HEK293 (cell line): Measurements from ENCODE around the gene SNAPIN.

ENCODE experiments used
- CTCF ChIA-PET: fragments of 350-600 bp; formaldehyde crosslinking; extraction: SDS; loops from one replicate; lab custom pipeline; 2021; ENCODE audit warnings: antibody characterized with exemption; lab: Yijun Ruan, JAX
- POLR2A ChIA-PET: fragments of 300-600 bp; formaldehyde crosslinking; extraction: SDS; loops from one replicate; lab custom pipeline; 2020; ENCODE audit warnings: antibody characterized with exemption, inconsistent platforms; lab: Yijun Ruan, JAX
- H3K27ac ChIP-seq: fragments of 200-500 bp; sonication (Bioruptor generic); 2 replicates; pipeline ENCODE4 v1.5.1; 2014; ENCODE audit warnings: low read depth, low read length, control low read depth, inconsistent platforms; ENCODE audit errors: extremely low read depth
- H3K36me3 ChIP-seq, 2 experiments: fragments of 200-500 bp in 1 of 2; sonication (Bioruptor generic) in 1 of 2; 1 replicate in 1 of 2; 2 replicates in 1 of 2; pipeline ENCODE4 v1.5.1; 2014 to 2017; ENCODE audit warnings: inconsistent platforms in 2 of 2, low read length in 2 of 2; ENCODE audit not compliant: control insufficient read depth in 2 of 2, insufficient read depth in 1 of 2
- H3K4me1 ChIP-seq: fragments of 200-500 bp; sonication (Bioruptor generic); 2 replicates; pipeline ENCODE4 v1.5.1; 2014; ENCODE audit warnings: mild to moderate bottlenecking, low read length, inconsistent platforms; ENCODE audit not compliant: control insufficient read depth, insufficient read depth
- H3K4me3 ChIP-seq: 2 replicates; pipeline ENCODE4 v1.5.1; 2011; ENCODE audit warnings: low read depth, mild to moderate bottlenecking, control low read depth, low read length, moderate library complexity
- H3K9me3 ChIP-seq: fragments of 200-500 bp; sonication (Bioruptor generic); 2 replicates; pipeline ENCODE4 v1.5.1; 2014; ENCODE audit warnings: low read depth, low read length, inconsistent platforms; ENCODE audit not compliant: control insufficient read depth, insufficient read depth
- ZBTB17 ChIP-seq: fragments of 450-650 bp; formaldehyde crosslinking; IDR thresholded peaks from 2 replicates; pipeline ENCODE4 v1.5.1; 2016; ENCODE audit warnings: missing biosample characterization, missing genetic modification characterization
- ZFHX2 ChIP-seq: fragments of 450-650 bp; formaldehyde crosslinking; conservative IDR thresholded peaks from 2 replicates; pipeline ENCODE4 v1.5.1; 2016; ENCODE audit warnings: missing biosample characterization, missing genetic modification characterization
- ZNF544 ChIP-seq: fragments of 450-650 bp; formaldehyde crosslinking; IDR thresholded peaks from 2 replicates; pipeline ENCODE4 v1.5.0; 2017; ENCODE audit warnings: missing biosample characterization, missing genetic modification characterization
- ZNF585B ChIP-seq: fragments of 450-650 bp; formaldehyde crosslinking; IDR thresholded peaks from 2 replicates; pipeline ENCODE4 v1.5.1; 2016; ENCODE audit warnings: missing biosample characterization, missing genetic modification characterization
- ZNF623 ChIP-seq: fragments of 450-650 bp; formaldehyde crosslinking; IDR thresholded peaks from 2 replicates; pipeline ENCODE4 v1.5.1; 2016; ENCODE audit warnings: missing biosample characterization, missing genetic modification characterization
- TF ChIP-seq, protein P1 (sequence below): fragments of 450-650 bp; formaldehyde crosslinking; IDR thresholded peaks from 2 replicates; pipeline ENCODE4 v1.5.1; 2016; ENCODE audit warnings: missing biosample characterization, missing genetic modification characterization
- TF ChIP-seq, protein P2 (sequence below): fragments of 450-650 bp; formaldehyde crosslinking; IDR thresholded peaks from 2 replicates; pipeline ENCODE4 v1.5.1; 2017; ENCODE audit warnings: missing biosample characterization, missing genetic modification characterization
- TF ChIP-seq, protein P3 (sequence below): fragments of 450-650 bp; formaldehyde crosslinking; IDR thresholded peaks from 2 replicates; pipeline ENCODE4 v1.5.0; 2017; ENCODE audit warnings: missing biosample characterization, missing genetic modification characterization, borderline replicate concordance
- TF ChIP-seq, protein P4 (sequence below): fragments of 450-650 bp; formaldehyde crosslinking; IDR thresholded peaks from 2 replicates; pipeline ENCODE4 v1.5.1; 2016; ENCODE audit warnings: missing biosample characterization, missing genetic modification characterization
- TF ChIP-seq, protein P5 (sequence below): fragments of 450-650 bp; formaldehyde crosslinking; IDR thresholded peaks from 2 replicates; pipeline ENCODE4 v1.5.1; 2016; ENCODE audit warnings: missing biosample characterization, missing genetic modification characterization

The SNAPIN gene

DNA sequence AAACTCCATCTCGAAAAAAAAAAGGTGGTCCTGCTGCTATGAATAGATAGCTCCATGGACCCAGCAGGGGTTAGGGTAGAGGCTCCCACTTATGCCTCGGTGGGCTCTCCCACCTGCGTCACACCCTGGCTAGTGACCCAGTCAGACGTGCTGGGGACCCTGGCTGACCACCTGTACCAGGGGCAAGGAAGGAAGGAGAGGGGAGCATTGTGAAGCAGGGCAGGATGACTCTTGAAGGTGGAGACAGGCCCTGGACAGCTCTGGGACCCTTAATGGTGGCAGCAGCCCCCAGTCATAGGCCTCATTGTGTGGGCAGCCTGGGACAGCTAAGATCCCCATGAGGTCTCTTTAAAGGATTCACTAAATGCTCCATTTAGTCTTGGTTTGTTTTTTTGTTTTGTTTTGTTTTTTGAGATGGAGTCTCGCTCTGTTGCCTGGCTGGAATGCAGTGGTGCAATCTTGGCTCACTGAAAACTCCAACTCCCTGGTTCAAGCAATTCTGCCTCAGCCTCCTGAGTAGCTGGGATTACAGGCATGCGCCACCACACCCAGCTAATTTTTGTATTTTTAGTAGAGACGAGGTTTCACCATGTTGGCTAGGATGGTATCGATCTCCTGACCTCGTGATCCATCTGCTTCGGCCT is 10.4 kb upstream of the SNAPIN start:
- TF ChIP-seq, protein P1, sequence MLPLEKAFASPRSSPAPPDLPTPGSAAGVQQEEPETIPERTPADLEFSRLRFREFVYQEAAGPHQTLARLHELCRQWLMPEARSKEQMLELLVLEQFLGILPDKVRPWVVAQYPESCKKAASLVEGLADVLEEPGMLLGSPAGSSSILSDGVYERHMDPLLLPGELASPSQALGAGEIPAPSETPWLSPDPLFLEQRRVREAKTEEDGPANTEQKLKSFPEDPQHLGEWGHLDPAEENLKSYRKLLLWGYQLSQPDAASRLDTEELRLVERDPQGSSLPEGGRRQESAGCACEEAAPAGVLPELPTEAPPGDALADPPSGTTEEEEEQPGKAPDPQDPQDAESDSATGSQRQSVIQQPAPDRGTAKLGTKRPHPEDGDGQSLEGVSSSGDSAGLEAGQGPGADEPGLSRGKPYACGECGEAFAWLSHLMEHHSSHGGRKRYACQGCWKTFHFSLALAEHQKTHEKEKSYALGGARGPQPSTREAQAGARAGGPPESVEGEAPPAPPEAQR (tag by site-specific recombination) = no peak
- no peak for TF ChIP-seq ZNF585B (tag by site-specific recombination)
- no peak for TF ChIP-seq ZNF544 (tag by site-specific recombination)
- TF ChIP-seq, protein P2, sequence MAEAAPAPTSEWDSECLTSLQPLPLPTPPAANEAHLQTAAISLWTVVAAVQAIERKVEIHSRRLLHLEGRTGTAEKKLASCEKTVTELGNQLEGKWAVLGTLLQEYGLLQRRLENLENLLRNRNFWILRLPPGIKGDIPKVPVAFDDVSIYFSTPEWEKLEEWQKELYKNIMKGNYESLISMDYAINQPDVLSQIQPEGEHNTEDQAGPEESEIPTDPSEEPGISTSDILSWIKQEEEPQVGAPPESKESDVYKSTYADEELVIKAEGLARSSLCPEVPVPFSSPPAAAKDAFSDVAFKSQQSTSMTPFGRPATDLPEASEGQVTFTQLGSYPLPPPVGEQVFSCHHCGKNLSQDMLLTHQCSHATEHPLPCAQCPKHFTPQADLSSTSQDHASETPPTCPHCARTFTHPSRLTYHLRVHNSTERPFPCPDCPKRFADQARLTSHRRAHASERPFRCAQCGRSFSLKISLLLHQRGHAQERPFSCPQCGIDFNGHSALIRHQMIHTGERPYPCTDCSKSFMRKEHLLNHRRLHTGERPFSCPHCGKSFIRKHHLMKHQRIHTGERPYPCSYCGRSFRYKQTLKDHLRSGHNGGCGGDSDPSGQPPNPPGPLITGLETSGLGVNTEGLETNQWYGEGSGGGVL (tag by site-specific recombination) = no peak
- TF ChIP-seq ZFHX2 (tag by site-specific recombination) = 0 out of 2 replicates have a peak, but pooled peaks have one; percentile 8
- 0 out of 2 replicates have a peak, but pooled peaks have one; percentile 32 for TF ChIP-seq ZBTB17 (tag by site-specific recombination)
- TF ChIP-seq, protein P3, sequence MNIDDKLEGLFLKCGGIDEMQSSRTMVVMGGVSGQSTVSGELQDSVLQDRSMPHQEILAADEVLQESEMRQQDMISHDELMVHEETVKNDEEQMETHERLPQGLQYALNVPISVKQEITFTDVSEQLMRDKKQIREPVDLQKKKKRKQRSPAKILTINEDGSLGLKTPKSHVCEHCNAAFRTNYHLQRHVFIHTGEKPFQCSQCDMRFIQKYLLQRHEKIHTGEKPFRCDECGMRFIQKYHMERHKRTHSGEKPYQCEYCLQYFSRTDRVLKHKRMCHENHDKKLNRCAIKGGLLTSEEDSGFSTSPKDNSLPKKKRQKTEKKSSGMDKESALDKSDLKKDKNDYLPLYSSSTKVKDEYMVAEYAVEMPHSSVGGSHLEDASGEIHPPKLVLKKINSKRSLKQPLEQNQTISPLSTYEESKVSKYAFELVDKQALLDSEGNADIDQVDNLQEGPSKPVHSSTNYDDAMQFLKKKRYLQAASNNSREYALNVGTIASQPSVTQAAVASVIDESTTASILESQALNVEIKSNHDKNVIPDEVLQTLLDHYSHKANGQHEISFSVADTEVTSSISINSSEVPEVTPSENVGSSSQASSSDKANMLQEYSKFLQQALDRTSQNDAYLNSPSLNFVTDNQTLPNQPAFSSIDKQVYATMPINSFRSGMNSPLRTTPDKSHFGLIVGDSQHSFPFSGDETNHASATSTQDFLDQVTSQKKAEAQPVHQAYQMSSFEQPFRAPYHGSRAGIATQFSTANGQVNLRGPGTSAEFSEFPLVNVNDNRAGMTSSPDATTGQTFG (tag by site-specific recombination) = no peak
- TF ChIP-seq ZNF623 (tag by site-specific recombination) = no peak
- TF ChIP-seq, protein P4, sequence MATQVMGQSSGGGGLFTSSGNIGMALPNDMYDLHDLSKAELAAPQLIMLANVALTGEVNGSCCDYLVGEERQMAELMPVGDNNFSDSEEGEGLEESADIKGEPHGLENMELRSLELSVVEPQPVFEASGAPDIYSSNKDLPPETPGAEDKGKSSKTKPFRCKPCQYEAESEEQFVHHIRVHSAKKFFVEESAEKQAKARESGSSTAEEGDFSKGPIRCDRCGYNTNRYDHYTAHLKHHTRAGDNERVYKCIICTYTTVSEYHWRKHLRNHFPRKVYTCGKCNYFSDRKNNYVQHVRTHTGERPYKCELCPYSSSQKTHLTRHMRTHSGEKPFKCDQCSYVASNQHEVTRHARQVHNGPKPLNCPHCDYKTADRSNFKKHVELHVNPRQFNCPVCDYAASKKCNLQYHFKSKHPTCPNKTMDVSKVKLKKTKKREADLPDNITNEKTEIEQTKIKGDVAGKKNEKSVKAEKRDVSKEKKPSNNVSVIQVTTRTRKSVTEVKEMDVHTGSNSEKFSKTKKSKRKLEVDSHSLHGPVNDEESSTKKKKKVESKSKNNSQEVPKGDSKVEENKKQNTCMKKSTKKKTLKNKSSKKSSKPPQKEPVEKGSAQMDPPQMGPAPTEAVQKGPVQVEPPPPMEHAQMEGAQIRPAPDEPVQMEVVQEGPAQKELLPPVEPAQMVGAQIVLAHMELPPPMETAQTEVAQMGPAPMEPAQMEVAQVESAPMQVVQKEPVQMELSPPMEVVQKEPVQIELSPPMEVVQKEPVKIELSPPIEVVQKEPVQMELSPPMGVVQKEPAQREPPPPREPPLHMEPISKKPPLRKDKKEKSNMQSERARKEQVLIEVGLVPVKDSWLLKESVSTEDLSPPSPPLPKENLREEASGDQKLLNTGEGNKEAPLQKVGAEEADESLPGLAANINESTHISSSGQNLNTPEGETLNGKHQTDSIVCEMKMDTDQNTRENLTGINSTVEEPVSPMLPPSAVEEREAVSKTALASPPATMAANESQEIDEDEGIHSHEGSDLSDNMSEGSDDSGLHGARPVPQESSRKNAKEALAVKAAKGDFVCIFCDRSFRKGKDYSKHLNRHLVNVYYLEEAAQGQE = 0 out of 2 replicates have a peak, but pooled peaks have one; percentile 28
- TF ChIP-seq, protein P5, sequence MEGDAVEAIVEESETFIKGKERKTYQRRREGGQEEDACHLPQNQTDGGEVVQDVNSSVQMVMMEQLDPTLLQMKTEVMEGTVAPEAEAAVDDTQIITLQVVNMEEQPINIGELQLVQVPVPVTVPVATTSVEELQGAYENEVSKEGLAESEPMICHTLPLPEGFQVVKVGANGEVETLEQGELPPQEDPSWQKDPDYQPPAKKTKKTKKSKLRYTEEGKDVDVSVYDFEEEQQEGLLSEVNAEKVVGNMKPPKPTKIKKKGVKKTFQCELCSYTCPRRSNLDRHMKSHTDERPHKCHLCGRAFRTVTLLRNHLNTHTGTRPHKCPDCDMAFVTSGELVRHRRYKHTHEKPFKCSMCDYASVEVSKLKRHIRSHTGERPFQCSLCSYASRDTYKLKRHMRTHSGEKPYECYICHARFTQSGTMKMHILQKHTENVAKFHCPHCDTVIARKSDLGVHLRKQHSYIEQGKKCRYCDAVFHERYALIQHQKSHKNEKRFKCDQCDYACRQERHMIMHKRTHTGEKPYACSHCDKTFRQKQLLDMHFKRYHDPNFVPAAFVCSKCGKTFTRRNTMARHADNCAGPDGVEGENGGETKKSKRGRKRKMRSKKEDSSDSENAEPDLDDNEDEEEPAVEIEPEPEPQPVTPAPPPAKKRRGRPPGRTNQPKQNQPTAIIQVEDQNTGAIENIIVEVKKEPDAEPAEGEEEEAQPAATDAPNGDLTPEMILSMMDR (tag by site-specific recombination) = no peak
- no peak overlapping the region for H3K4me3 ChIP-seq
- ChIA-PET POLR2A (interaction anchor here (0.6 to 3.6 kb wide), 13 partner anchors 8 to 330 kb away, joined by 3 to 25 read pairs (median 5); partner anchors contain the start of genes CHTOP, CREB3L4, ILF2 and S100A1), CTCF (interaction anchor here (1.0 to 2.8 kb wide), 3 partner anchors 21 to 137 kb away, joined by 3 to 8 read pairs (median 6); partner anchors contain the start of gene S100A13)
- peaks cover 23 to 44% of the 10 kb centered on the region in 2 experiments for H3K36me3 ChIP-seq
- H3K27ac ChIP-seq = no peak overlapping the region
- no peaks in the 10 kb centered on the region for H3K9me3 ChIP-seq
- no peaks in the 10 kb centered on the region for H3K4me1 ChIP-seq
